CD4-positive, alpha-beta T cell treated with Interleukin-4 for 1 hour (primary cell): ENCODE data around the gene C14orf93.
A peak's percentile ranks its signal among the peaks of the same experiment; 100 is the strongest.
"Not testable (repeated sequence)": the region's sequence is repeated elsewhere in the genome, so short reads cannot be mapped to it uniquely, and the experiment has no call there.

ENCODE experiments used
- DNase-seq, 2 donors: peaks; one replicate each; pipeline ENCODE4 v3.0.0-alpha.2; 2020 to 2022

Gene C14orf93

GRCh38 chr14:23020143-23021128, 10.5 kb upstream of the C14orf93 start:
- DNase-seq = no peak

DNA sequence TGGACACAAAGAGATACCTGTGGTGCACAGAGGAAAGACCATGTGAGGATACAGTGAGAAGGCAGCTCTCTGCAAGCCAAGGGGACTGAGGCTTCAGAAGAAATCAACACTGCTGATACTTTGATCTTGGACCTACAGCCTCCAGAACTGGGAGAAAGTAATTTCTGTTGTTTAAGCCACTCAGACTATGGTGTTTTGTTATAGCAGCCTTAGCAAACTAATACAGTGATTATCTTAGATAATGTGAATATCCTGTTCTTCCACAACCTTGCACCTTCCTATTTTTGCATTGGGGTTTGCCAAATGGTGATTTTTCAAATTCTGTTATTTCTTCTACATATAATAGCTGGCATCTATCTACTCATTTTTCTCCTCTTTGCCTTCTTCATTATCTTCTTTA, 8.2 kb upstream of the C14orf93 start:
- DNase-seq = no peak

- DNase-seq = no peak
Measured at GRCh38 chr14:23017091-23017490, 7.1 kb upstream of the C14orf93 start.

DNA sequence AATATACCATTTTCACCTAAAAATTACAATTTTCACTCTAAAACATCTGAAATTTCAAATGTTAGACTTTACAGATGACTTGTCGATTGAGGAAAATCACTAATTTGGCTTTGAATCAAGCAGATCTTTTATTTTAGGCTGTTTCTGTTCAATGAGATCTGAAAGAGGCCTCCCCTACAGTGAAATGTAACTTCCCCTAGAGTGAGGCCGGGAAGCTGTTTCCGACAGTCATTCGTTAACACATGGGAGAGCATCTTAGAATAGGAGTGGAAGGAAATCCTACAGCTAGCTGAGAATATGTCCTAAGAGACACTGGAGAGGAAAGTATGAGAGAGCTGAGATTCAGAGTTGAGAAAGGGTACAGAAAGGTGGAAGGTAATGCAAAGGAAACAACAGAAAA, 5.7 kb upstream of the C14orf93 start:
- DNase-seq = no peak

- DNase-seq = not testable (repeated sequence)
Measured at GRCh38 chr14:23013749-23014054, 3.8 kb upstream of the C14orf93 start.

GRCh38 chr14:23013054-23013748, 3.3 kb upstream of the C14orf93 start:
- DNase-seq = no peak

DNA sequence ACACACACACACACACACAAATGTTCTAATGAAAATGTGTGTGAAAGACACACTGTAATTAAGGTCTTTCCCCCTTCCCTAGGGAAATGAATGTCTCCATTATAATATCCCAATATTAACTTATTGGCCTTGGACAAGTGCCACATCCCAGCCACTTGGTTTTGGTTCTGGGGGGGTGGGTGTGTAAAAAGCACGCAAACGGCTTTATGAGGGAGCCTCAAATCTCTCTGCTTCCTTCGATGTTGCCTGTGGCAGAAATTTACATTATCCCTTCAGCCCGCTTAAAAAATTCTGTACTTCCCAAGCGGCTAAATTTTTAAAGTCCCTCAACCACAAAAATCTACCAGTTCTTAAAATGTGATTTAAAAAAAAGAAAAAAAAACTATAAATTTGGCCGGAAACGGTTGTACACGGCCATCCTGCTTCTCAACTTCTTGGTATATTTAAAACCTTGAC, 432 bp downstream of the C14orf93 start:
- DNase-seq = no peak

DNA sequence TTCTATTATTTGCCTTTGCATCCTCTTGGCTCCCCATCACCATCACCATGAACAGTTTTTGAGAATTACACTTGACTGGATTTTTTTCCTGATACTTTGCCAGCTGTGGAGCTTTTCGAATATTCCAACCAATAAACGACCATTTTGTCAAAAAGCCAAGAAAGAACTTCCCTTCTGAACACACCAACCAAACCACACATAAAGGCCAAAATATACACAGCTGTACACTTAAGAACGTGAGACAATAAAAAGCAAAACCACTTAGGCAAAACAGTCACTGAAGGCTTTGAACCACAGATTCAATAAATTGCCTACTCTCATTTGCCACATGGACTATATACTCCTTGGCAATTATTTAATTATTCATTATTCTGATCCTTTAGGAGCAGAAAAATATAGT, 1.1 kb downstream of the C14orf93 start:
- no peak for DNase-seq

DNA sequence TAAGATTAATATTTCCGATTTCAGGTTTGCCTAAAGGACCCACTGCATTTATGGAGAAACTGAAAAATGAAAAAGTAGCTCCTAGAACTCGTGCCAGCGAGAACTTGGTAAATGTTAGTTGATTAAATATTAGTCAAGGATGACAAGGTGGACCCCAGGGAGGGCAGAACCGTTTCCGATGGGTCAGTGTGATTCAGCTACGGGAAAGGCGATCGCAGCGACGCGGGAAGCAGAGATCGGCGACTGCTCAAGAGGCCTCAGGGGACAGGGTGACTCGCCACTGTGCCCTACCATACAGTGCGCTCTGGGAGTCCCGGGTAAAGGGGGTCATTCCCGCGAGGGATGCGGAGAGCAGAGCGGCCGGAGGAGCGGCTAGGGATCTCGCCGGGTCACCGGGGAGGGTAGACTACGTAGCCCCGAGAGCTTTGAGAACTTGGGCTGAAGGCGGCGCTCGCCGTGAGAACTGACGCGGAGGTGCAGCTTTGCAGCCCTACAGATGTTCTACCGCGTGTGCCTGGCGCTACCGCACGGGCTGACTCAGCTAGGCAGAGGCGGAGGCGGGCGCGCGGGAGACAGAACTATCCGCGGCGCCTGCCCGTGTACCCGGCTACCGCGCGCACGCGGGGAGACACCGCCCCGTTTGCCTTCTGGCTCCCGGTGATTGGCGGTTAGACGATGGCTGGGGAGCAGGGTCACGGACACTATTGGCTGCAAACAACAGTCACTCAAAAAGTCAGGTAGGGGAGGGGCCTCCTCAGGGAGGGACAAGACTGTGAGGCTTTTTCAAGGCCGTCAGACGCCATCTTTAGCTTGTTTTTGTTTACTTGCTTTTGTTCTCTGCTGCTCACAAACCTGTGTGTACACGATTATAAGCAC, 3.2 kb downstream of the C14orf93 start:
- DNase-seq = peak; percentile 98 to 99

DNA sequence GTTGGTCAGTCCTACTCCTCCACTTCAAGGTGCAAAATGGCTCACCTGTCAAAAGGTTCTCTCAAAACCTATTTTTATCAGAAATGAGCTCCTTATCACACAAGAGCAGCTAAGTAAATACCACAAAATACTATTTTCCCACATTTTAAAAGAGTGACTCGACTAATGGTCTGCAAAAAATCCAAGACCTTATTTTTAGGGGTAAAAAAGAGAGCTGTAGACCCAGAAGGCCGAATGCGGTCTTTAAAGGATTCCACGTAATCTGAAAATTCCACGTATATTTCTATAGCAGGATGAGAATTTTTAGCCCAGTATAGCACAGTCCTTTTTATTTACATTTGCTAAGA, 3.8 kb downstream of the C14orf93 start:
- DNase-seq = no peak

GRCh38 chr14:23005451-23006187, 4.3 kb downstream of the C14orf93 start:
- DNase-seq = no peak

DNA sequence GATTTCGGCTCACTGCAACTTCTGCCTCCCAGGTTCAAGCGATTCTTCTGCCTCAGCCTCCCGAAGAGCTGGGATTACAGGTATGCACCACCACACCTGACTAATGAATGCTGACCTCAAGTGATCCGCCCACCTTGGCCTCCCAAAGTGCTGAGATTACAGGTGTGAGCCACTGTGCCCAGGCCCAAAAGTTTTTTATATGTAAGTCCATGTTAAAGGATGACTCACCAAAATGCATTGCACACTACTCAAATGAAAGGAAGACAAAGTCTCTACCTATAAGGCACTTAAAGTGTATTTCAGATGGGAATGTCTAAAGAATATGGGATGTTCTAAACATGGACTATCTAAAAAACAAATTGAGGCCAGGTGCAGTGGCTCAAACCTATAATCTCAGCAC, 5.7 kb downstream of the C14orf93 start:
- DNase-seq = not testable (repeated sequence)

DNA sequence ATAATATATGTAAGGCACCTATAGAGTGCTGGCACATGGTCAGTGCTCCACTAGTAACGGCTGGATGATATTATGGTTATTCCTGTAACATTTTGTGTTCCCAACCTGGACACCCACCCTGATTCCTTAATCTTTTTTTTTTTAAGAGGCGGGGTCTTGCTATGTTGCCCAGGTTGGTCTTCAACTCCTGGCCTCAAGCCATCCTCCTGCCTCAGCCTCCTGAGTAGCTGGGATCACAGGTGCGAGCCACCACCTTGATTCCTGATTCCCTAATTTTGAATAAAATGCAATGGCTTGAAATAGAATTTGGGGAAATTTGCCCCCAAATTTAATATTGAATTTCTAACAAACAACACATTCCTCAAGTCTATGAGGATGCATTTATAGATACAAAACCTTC, 7.4 kb downstream of the C14orf93 start:
- DNase-seq = no peak

DNA sequence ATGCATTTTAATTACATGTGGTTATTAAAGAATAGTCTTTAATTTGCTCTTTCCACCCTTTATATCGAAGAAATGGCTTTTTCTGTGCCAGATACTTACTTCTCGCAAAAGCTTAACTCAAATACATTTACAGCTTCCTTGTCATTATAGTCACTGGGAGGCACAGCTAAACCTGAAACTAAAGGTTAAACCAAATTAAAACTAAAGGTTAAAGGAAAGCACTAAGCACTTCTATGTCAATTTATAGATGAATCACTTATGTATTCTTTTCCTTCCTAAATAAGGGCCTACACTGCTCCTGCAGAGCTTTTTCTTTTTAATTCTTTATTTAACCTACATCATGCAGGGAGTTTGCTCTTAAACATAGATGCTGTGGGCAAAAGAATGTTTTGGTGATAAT, 9.1 kb downstream of the C14orf93 start:
- DNase-seq = no peak

GRCh38 chr14:22998329-22999012, 11.5 kb downstream of the C14orf93 start:
- no peak for DNase-seq

DNA sequence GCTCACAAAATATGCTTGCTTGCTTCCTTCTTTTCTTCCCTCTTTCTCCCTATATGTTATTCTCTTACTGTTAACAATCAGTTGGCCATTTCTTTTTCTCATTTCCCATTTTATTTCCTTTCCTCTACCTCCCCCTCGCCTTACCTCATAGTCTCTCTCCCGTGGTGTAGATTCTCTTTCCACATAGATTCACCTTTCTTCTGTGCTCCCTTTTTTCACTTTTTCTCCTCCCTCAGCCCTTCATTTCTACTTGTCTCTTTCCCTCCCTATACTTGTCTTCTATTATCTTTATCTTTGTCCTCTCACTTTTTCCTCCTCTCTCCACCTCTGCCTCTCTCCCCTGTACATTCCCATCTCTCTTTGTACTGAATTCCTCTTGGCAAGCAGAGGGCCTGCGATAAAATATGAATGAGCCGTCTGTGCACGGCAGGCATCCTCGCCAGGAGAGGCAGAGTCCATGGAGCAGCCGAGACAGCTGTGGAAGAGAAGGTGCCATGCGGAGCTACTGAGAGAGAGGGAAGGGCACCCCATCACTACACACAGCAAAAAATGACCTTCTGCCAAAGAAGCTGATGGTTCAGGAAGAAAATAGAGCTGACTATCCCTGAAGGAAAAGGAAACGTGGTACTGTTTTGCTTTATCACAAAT, 12.1 kb downstream of the C14orf93 start:
- DNase-seq = no peak

DNA sequence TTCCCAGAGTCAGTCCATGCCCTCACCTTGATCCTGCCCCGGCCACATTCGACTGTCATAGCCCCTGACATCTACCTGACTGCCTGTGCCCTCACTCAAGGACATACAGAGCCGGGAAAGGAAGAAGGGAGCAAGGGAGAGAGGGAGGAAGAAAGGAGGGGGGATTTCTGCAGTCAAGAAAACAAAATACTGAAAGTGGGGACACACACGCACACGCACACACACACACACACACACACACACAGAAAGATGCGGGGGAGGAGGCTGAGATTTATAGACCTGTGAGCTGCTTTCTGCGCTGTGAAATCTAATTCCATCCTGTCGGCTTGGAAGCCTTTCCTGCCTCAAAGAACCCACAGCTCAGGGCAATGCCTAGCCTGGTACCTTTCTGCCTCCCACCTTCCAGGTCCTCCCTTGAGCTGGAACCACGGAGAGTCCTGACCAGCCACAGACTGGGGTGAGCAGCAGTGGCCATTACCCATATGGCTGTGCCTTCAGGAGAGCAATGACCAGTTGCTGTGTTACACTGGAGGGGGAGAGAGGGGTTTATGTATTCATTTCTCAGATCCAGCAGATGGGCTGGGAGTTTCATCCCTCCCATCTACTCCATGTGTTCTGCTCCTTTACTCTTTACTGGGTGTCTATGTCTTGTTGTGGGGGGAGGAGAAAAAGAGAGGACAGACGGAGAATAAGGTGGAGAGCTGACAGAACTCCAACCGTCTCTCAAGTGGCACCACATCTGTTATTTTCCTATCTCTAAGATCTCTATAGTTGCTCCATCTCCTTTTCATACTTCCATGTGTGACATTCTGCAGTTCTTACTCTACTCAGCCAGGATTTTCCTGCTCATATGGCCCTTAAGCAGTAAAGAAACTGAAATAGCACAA, 12.9 kb downstream of the C14orf93 start:
- DNase-seq = no peak

GRCh38 chr14:22995889-22996625, 13.9 kb downstream of the C14orf93 start:
- DNase-seq = no peak

- peak; percentile 33 to 47 for DNase-seq
Measured at GRCh38 chr14:22994762-22995275, 15.1 kb downstream of the C14orf93 start.
